ENCODE data around the gene IRX6.

IRX6 gene

GRCh38 chr16:55323637-55324271, at the start of gene IRX6:
Gene IRX6 (plus strand): TSS chr16:55324203. CDS start chr16:55325092, 889 bp downstream.
- no peak for DNase-seq (ENCODE audit: low spot score)

DNA sequence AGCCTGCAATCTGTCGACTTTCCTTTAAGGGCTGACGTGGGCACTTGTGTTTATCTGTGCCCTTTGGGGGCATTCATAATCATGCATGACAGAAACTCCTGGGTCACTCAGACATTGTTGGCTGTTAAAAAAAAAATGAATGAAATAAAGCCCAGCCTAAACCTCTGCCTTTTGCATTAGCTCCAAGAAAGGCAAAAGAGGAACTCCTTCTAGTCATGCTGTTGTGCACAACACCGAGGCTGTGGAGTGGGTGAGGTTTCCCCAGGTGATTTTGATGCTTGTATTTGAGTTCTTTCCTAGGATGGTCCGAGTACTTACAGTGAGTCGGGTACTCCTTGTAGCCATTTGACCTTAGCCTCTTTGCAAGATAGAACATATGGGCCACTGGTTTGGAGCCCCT, 49.6 kb upstream of the IRX6 start:
- DNase-seq (ENCODE audit: low spot score) = no peak

DNA sequence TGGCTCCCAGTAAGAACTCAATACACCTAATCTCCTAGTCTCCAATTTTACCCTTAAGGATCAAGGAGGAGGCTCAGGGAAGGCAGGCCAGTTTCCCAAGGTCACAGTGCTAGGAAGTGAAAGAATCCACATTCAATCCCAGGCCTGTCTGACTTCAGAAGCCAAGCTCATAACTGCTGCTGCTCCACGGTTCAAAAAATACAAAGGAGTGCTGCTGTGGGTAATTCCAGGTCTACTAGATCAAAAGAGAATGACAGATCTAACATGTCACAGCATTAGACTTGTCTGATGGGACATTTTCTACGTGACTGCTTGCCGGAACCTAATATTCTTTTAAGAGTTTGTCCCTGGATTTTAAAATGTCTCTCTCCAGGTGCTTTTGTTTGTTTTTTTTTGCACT, 48.8 kb upstream of the IRX6 start:
- no peak for DNase-seq (ENCODE audit: low spot score)

- DNase-seq (ENCODE audit: low spot score) = no peak
Observed at GRCh38 chr16:55275869-55276268, 48.1 kb upstream of the IRX6 start.

- no peak for DNase-seq (ENCODE audit: low spot score)
Observed at GRCh38 chr16:55277536-55277935, 46.5 kb upstream of the IRX6 start.

- no peak for DNase-seq (ENCODE audit: low spot score)
Observed at GRCh38 chr16:55279598-55279997, 44.4 kb upstream of the IRX6 start.

DNA sequence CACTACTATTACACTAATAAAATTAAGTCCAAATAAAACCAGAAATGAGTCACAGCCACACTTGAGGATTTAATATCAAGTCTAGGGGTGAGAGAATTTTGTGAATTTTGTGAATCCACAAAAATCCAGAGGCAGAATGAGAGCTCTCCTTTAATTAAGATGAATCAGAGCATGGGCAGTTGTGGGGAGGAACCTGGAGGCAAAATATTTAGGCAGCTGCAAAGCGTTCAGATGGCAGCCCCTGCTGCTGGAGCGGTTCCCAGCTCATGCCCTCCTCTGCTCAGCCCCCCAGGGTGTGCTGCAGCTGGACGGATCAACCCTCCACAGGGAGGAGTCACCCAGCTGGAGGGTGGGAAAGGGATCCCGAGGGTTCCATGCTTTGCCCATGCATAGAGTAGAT, 43.4 kb upstream of the IRX6 start:
- no peak for DNase-seq (ENCODE audit: low spot score)

- no peak for DNase-seq (ENCODE audit: low spot score)
Observed at GRCh38 chr16:55282441-55282840, 41.6 kb upstream of the IRX6 start.

GRCh38 chr16:55283812-55284717, 39.9 kb upstream of the IRX6 start:
- DNase-seq (ENCODE audit: low spot score) = no peak

GRCh38 chr16:55284718-55285099, 39.3 kb upstream of the IRX6 start:
- no peak for DNase-seq (ENCODE audit: low spot score)

- no peak for DNase-seq (ENCODE audit: low spot score)
Observed at GRCh38 chr16:55285586-55285985, 38.4 kb upstream of the IRX6 start.

GRCh38 chr16:55289353-55289752, 34.6 kb upstream of the IRX6 start:
- no peak for DNase-seq (ENCODE audit: low spot score)

DNA sequence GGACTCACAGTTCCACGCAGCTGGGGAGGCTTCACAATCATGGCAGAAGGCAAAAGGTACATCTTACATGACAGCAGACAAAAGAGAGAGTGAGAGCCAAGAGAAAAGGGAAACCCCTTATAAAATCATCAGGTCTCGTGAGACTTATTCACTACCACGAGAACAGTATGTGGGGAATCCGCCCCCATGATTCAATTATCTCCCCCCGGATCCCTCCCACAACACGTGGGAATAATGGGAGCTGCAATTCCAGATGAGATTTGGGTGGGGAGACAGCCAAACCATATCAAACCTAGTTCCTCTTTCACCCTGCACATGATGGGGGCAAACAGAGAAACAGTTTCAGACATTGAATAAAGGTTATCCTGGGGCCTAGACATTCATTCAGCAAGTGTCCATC, 32.2 kb upstream of the IRX6 start:
- DNase-seq (ENCODE audit: low spot score) = no peak

DNA sequence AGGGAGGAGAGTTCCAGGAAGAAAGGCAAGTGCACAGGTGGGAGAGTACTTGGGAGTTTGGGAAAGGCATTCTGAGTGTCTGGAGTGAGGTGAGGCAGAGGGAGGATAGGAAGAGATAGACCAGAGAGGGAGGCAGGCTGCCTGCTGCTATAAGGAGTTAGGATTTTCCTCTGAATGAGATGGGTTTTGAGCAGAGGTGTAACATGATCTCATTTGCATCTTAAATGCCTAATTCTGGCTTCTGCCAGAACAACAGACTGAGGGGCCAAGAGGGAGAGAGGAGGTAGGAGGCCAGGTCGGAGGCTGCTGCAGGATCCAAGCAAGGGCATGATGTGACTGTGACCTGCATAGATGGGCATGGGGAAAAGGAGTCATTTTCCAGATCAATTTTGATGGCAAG, 31.5 kb upstream of the IRX6 start:
- no peak for DNase-seq (ENCODE audit: low spot score)

DNA sequence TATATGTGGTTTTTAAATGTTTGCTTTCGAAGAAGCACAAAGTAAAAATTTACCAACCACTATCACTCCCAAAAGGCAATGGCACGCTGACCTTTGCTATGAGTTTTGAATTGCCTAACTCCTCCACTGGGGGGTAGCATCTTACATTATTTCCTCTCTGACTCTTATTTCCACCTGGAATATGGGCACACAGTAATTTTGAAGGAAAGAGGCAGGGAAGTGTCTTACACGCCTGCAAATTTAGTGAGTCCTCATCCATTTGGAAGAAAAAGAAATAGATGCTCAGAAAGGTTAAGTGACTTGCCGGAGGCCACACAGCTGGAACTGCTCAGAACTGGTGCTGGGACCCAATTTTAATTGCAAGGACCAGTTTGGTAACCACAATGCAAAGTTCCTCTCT, 29.9 kb upstream of the IRX6 start:
- no peak for DNase-seq (ENCODE audit: low spot score)

DNA sequence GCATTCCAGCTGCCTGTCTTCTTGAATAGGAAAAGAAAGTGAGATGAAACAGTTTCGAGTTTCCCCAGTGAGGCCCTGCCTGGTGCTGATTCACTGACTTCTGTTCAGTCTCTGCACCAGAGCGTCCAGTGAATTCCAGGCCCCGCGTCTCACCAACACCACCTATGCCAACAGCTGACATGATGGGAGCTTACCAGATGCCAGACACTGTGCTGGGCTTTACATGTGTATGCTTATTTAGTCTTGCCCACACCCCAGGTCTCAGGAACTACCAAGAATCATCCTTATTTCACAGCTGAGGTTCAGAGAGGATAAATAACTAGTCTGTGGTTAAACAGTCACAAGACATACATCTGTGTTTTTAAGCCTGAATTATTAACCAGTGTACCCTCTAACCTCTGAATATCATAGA, 29.1 kb upstream of the IRX6 start:
- no peak for DNase-seq (ENCODE audit: low spot score)

DNA sequence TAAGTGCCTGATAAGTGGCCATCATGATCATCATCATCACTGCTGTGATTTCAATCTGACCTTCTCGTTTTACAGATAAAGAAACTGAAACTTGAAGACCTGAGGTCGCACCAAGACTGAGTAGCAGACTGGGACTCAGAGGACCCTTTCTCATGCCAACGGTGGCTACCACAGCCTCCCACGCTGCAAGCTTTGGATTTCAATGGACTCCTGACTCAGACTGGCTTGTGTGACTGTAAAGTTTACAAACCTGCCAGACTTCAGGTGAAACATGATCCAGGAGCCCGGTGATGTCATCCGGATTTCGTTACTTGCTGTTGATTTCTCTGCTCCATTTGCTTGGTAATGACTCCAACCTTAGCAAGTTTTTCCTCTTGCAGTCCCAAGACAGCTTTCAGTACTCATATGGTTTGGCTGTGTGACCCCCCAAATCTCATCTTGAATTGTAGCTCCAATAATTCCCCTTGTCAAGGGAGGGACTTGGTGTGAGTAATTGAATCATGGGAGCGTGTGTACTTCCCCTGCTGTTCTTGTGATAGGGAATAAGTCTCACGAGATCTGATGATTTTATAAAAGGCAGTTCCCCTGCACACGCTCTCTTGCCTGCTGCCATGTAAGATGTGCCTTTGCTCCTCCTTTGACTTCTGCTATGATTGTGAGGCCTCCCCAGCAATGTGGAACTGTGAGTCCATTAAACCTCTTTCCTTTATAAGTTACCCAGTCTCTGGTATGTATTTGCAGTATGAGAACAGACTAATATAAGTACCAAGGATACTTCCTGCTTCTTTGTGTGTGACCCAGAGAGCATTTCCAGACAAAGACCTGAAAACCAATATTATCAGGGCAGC, 26.7 kb upstream of the IRX6 start:
- no peak for DNase-seq (ENCODE audit: low spot score)

DNA sequence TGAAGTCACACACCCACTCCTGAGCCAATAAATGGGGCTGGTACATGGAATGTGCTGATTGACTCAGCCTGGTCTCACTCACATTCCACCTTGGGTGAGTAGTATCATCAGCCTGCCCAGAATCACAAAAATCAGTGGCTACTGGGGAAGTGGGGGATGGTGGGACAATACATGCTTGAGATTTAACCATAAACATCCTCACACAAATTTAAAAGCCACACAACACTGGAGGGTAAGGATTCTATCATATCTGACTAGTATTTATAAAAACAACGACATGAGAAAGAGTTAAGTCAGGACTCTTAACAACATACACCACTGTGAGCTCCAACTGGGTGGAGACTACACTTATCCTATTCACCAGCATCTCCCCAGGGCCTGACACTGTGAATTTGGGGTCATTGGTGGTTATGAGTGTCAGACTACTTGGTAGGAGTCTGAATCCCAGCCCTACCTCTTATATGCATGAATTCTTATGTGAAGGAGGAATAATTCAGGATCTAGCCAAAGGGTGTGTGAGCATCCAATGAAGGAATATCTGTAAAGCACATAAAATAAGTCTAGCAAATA, 26.0 kb upstream of the IRX6 start:
- DNase-seq (ENCODE audit: low spot score) = no peak

GRCh38 chr16:55301385-55302008, 22.5 kb upstream of the IRX6 start:
- no peak for DNase-seq (ENCODE audit: low spot score)

DNA sequence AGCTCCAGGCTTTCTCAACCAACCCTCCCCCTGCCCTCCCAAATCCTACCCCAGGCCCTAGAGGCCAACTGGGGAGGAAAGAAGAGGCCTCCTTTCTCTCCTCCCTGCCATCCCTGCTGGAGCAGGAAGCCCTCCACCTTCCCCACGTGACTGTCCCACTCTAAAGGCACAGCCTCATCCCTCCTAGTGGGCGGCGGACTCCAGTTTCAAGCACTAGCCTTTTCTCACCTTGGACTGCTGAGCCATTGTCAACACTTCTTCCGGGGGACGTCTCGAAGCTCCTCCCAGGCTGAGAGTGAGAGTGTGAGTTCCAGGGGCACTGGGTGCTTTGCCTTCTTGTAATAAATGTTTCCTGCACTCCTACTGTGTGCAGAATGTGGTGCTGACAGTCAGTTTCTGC, 21.4 kb upstream of the IRX6 start:
- DNase-seq (ENCODE audit: low spot score) = no peak

DNA sequence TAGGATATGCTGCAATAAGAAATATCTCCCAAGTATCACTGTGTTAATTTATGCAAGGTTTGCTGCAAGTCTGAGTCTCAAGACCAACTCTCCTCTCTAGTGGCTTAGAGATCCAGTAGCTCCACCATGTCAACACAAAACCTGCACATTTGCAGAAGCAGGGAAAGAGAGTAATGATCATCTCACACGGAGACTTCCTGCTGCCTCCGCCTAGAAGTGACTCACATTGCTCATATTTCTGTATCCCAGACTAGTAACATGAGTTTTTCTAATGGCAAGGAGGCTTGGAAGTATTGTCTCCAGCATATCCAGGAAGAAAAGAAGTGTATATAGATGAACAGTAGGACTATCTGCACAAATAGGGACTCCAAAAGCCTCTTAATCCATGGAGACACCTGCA, 15.0 kb upstream of the IRX6 start:
- no peak for DNase-seq (ENCODE audit: low spot score)

DNA sequence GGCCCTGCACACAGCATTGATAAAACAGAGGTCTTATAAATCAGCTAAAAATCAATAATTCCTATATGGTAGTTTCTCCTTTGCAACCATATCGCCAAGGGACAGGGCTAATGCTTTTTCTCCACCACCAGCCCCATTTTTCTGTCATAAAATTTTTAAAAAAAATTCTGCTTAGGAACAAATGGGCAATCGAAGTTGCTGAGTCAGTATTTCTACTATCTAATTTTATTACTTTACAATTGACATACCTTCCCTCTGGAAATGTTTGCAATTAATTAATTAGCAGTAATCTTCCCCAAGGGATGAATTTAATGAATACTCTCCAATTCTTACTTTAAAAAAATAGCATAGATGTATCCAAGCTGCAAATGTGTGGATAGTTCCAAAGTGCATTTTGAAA, 1.7 kb upstream of the IRX6 start:
- DNase-seq (ENCODE audit: low spot score) = no peak

Data from HuH-7 (cell line).